ENCODE data around the gene LHFPL6.

DNA sequence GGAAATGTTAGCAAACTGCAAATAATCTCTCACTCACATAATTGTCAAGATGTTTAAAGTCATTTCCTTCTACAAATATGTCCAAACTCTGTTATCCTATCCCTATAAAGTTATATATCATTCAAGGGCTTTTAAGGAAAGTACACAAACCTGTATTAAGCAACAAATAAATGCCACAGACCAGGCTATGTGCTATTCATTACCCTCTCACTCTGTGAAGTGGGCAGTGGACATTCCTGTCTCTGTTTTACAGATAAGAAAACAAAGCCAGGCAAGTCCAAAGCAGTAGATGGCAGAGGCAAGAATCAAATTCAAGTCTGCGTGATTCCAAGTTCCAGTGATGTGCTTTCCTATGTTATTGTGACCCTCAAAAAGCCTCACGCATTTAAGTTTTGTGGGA is 140.6 kb downstream of the LHFPL6 start:
- TF ChIP-seq, protein P1, sequence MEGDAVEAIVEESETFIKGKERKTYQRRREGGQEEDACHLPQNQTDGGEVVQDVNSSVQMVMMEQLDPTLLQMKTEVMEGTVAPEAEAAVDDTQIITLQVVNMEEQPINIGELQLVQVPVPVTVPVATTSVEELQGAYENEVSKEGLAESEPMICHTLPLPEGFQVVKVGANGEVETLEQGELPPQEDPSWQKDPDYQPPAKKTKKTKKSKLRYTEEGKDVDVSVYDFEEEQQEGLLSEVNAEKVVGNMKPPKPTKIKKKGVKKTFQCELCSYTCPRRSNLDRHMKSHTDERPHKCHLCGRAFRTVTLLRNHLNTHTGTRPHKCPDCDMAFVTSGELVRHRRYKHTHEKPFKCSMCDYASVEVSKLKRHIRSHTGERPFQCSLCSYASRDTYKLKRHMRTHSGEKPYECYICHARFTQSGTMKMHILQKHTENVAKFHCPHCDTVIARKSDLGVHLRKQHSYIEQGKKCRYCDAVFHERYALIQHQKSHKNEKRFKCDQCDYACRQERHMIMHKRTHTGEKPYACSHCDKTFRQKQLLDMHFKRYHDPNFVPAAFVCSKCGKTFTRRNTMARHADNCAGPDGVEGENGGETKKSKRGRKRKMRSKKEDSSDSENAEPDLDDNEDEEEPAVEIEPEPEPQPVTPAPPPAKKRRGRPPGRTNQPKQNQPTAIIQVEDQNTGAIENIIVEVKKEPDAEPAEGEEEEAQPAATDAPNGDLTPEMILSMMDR (IDR thresholded peaks at IDR 0.05), result no peak
- no peak for TF ChIP-seq POLR2AphosphoS5 (IDR thresholded peaks at IDR 0.05)
- TF ChIP-seq POLR2A (IDR thresholded peaks at IDR 0.05), result no peak
